Sigmoid colon (tissue), 7 donors: Measurements from ENCODE around the gene ATP8A1. TPM values are rescaled to one million over a fixed set of nuclear protein-coding genes. Genes with fewer than 3 reads are reported as not detected.
A peak's percentile ranks its signal among the peaks of the same experiment; 100 is the strongest.
"Not testable (repeated sequence)": the region's sequence is repeated elsewhere in the genome, so short reads cannot be mapped to it uniquely, and the experiment has no call there.

Source experiments
- DNase-seq: peaks from one replicate; pipeline ENCODE4 v3.0.0-alpha.2; 2019
- H3K27ac ChIP-seq, 4 donors: fragments of 200-600 bp; sonication (generic); one replicate each; pipeline ENCODE4 v1.5.1; 2016 to 2019; ENCODE audit warnings: mild to moderate bottlenecking in 1 of 4
- H3K27me3 ChIP-seq, 3 donors: fragments of 200-600 bp; sonication (generic); one replicate each; pipeline ENCODE4 v1.5.1; 2019; ENCODE audit warnings: mild to moderate bottlenecking in 1 of 3
- H3K36me3 ChIP-seq, 4 donors: fragments of 200-600 bp; sonication (generic); one replicate each; pipeline ENCODE4 v1.5.1; 2016 to 2019
- H3K4me1 ChIP-seq, 4 donors: fragments of 200-600 bp; sonication (generic); one replicate each; pipeline ENCODE4 v1.5.1; 2017 to 2019
- H3K4me3 ChIP-seq, 4 donors: fragments of 200-600 bp; sonication (generic); one replicate each; pipeline ENCODE4 v1.5.1; 2017 to 2019; ENCODE audit warnings: mild to moderate bottlenecking in 2 of 4, moderate library complexity in 1 of 4
- H3K9me3 ChIP-seq, 4 donors: fragments of 200-600 bp in 3 of 4; sonication (generic) in 3 of 4; one replicate each; pipeline versions ENCODE4 v1.5.1 to v1.6.1; 2013 to 2019
- EP300 ChIP-seq, 4 donors: sonication (generic); formaldehyde crosslinking; IDR thresholded peaks; one replicate each; pipeline ENCODE4 v1.6.1; 2017; ENCODE audit warnings: antibody characterized with exemption in 4 of 4
- POLR2A ChIP-seq, 2 donors: fragments of 450-650 bp; IDR thresholded peaks; one replicate each; pipeline ENCODE4 v1.6.1; 2016; ENCODE audit warnings: antibody characterized with exemption in 2 of 2, mild to moderate bottlenecking in 2 of 2, moderate library complexity in 2 of 2
- POLR2AphosphoS5 ChIP-seq, 4 donors: sonication (generic); formaldehyde crosslinking; IDR thresholded peaks; one replicate each; pipeline ENCODE4 v1.6.1; 2017; ENCODE audit warnings: antibody characterized with exemption in 4 of 4
- WGBS, 2 donors: extraction: QIAGEN DNeasy Blood & Tissue Kit; methylation state at CpG; one replicate each; pipeline ENCODE4 v1.1.7; 2013; 5-methylcytosine and 5-hydroxymethylcytosine counted together
- intact Hi-C: fragments of 100-400 bp; cut with DNase I; formaldehyde crosslinking; loops from one replicate; pipeline ENCODE4 v1.15.1; 2023
- polyA plus RNA-seq, 3 donors: library from polyadenylated mRNA; stranded (reverse); fragments of 200-250 nt; gene quantifications; one replicate each; pipeline ENCODE4 v1.2.3, GENCODE V29; 2013
- total RNA-seq, 4 donors: library from RNA; depleted of rRNA; stranded (reverse); fragments of >200 nt; gene quantifications; one replicate each; pipeline ENCODE4 v1.1.0, GENCODE V29; 2016
- TF ChIP-seq, protein P1 (sequence below), 4 experiments: fragments of 450-650 bp in 3 of 4; fragments of 200-600 bp in 1 of 4; IDR thresholded peaks; one replicate each; pipeline ENCODE4 v1.5.1; 2016 to 2019; ENCODE audit warnings: antibody characterized with exemption in 4 of 4, mild to moderate bottlenecking in 3 of 4, moderate library complexity in 2 of 4
- donor health status: healthy with polysubstance abuse.
- donor health status: Bipolar disorder and iron deficiency.
- donor health status: healthy.

ATP8A1 gene
- total and polyA plus RNA-seq, 7 donors = 2.4 to 19.3 (median 14.5) TPM

DNA sequence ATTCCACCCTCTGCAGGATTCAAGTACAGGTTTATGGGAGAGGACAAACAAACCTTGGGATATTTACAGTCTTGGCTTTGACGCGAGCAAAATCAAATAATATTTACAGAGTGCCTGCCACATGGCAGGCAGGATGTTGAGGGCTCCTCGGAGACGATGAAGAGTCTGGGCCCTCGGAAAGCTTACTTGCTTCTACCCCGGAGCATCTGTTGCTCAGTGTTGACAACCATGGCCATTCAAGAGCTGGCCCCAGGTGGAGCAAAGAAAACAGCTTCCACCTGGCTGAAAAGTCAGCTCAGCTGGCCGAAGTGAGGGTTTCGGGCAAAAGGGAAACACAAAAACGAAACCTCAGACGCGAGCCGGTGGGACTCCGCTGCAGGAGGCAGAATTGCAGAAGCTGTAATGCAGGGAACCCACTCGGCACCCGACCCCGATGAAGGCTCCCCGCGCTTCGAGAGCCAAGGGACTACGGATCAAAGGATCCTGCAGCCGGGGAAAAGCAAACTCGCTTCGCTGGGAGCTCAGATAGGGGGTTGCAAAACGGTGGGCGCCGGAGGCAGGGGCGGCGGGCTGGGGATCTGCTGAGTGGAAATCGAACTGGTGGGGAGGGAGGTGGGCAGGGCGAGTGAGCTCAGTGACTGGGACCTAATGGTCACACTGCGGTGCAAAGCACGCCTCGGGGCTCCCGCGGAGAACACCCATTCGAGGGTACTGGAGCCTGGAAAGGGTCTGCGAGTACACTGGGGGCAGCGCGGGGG, 805 bp downstream of the ATP8A1 start:
- peak; percentile 66 for DNase-seq

DNA sequence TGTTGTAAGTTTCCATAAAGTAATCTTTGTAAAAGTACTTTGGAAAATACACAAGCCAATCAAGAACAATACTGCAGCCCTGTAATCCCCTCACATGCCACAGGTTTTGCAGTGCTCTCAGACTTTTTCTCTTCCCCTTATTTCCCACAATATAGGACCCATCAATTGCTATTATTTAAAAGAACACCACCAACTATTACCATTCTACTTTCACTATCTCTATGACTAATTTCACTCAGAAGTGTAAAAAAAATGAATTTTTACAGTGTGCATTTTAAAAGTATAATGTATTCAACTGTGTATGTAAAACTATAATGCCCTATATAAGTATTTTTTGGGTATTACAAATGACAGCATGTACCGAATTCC, 1.7 kb downstream of the ATP8A1 start:
- Histone ChIP-seq H3K27me3 (no peaks in the 10 kb centered on the region), H3K36me3 (no peaks in the 10 kb centered on the region), H3K9me3 (no peaks in the 10 kb centered on the region), H3K27ac (peak overlapping the region; percentile 83 to 87 (median 86)), H3K4me1 (peaks cover 0 to 35% (median 25%) of the 10 kb centered on the region in 4 donors), H3K4me3 (peak overlapping the region in 2 of 4 donors; percentile 86 to 89)
- no peak for DNase-seq
- intact Hi-C loops = no loop called here
- WGBS, 2 donors = 41 to 54% methylated on average over 1 of the region's 1 CpG
- TF ChIP-seq POLR2A (IDR thresholded peaks at IDR 0.05) (no peak), EP300 (IDR thresholded peaks at IDR 0.05) (no peak), POLR2AphosphoS5 (IDR thresholded peaks at IDR 0.05) (no peak)
- TF ChIP-seq, protein P1, sequence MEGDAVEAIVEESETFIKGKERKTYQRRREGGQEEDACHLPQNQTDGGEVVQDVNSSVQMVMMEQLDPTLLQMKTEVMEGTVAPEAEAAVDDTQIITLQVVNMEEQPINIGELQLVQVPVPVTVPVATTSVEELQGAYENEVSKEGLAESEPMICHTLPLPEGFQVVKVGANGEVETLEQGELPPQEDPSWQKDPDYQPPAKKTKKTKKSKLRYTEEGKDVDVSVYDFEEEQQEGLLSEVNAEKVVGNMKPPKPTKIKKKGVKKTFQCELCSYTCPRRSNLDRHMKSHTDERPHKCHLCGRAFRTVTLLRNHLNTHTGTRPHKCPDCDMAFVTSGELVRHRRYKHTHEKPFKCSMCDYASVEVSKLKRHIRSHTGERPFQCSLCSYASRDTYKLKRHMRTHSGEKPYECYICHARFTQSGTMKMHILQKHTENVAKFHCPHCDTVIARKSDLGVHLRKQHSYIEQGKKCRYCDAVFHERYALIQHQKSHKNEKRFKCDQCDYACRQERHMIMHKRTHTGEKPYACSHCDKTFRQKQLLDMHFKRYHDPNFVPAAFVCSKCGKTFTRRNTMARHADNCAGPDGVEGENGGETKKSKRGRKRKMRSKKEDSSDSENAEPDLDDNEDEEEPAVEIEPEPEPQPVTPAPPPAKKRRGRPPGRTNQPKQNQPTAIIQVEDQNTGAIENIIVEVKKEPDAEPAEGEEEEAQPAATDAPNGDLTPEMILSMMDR (IDR thresholded peaks at IDR 0.05) = no peak

More for the DNA sequence above, 805 bp downstream of the ATP8A1 start:
- Histone ChIP-seq H3K4me3 (peak overlapping the region; percentile 62 to 91 (median 88)), H3K9me3 (no peaks in the 10 kb centered on the region), H3K27me3 (no peaks in the 10 kb centered on the region), H3K4me1 (peaks cover 0 to 35% (median 25%) of the 10 kb centered on the region in 4 donors), H3K27ac (peak overlapping the region; percentile 83 to 87 (median 86)), H3K36me3 (no peaks in the 10 kb centered on the region)
- 1% methylated on average over 39 of the region's 39 CpGs for WGBS, 2 donors
- intact Hi-C loops = loop anchor here (2.0 kb wide), 1 partner anchor 87 kb away; no protein-coding TSS in a partner anchor
- no peak for TF ChIP-seq EP300 (IDR thresholded peaks at IDR 0.05)
- no peak for TF ChIP-seq POLR2AphosphoS5 (IDR thresholded peaks at IDR 0.05)
- TF ChIP-seq, protein P1 (IDR thresholded peaks at IDR 0.05) = no peak
- no peak for TF ChIP-seq POLR2A (IDR thresholded peaks at IDR 0.05)

DNA sequence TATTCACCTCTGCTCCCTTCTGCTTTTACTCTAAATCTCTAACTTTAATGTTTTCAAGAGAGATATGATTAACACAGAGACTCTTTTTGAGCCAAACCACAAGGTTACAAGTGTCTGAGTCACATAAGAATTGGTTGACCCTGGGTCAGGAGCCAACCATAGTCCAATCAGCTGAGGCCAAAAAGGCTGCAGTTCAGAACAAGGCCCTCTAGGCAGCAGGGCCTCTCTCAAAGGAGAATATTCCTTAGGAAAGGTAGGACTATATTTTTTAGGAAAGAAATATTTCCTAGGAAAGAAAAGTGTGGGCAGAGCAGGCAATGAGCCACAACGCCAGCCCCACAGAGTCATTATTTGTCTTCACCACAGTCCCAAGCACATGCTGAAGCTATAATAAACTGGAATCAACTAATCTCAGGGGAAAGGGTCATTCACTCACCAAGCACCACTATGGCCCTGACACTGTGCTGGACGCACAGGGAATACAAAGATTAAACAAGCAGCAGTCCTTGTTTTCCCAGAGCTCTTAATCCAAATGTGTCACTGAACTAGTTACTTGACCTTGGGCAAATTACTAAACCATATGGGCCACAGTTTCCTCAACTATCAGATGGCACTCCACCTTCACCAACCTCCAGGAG, 2.2 kb downstream of the ATP8A1 start:
- WGBS, 2 donors = 21 to 46% methylated on average over 2 of the region's 2 CpGs
- Histone ChIP-seq H3K9me3 (no peaks in the 10 kb centered on the region), H3K36me3 (no peaks in the 10 kb centered on the region), H3K4me1 (peaks cover 0 to 35% (median 25%) of the 10 kb centered on the region in 4 donors), H3K4me3 (no peak overlapping the region), H3K27ac (peak overlapping the region in 3 of 4 donors; percentile 32 to 87 (median 83)), H3K27me3 (no peaks in the 10 kb centered on the region)
- intact Hi-C loops = no loop called here
- TF ChIP-seq, protein P1 (IDR thresholded peaks at IDR 0.05) = no peak
- TF ChIP-seq POLR2AphosphoS5 (IDR thresholded peaks at IDR 0.05) (no peak), POLR2A (IDR thresholded peaks at IDR 0.05) (no peak), EP300 (IDR thresholded peaks at IDR 0.05) (no peak)
- DNase-seq = no peak

DNA sequence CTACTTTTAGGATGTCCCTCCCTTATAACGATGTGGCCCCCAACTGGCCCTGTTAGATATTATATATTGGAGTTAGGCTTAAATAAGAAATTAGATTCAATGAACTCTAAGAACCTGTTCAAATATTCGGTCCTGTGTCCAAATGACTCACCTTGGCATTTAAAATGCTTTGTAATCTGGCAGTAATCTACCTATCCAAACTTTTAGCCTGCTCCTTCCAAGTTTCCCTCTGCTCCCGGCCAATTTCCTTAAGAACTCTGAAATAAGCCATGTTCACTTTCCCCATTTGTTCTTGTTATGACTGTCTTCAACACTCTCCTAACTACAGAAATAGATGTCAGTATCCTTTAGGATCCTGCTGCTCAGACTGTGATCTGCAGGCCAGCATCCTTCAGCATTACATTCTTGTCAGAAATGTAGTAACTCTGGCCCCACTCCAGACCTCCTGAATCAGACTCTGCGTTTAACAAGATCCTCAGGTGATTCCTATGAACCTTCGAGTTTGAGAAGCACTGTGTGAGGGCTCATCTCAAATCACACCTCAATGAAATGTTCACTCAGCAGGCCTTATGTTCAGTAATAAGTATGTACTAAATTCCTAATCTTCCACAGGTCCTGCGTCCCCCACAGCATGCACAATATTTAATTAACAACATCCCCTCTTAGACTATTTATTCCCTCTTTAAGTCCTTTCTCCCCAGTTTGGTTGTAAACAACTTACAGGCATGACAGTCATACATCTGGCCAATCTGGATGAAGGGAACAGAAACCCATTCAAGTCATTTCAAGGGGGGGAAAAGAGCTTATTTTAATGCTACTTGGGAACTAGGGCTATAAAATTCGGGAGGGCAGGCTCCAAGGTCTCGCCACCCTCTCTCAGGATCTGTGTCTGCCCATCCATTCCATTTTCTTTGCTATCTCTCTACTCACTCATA, 3.0 kb downstream of the ATP8A1 start:
- Histone ChIP-seq H3K4me1 (peaks cover 0 to 35% (median 25%) of the 10 kb centered on the region in 4 donors), H3K4me3 (no peak overlapping the region), H3K9me3 (no peaks in the 10 kb centered on the region), H3K36me3 (no peaks in the 10 kb centered on the region), H3K27ac (peak overlapping the region in 3 of 4 donors; percentile 16 to 87 (median 83)), H3K27me3 (no peaks in the 10 kb centered on the region)
- DNase-seq = no peak
- 70 to 80% methylated on average over 8 of the region's 8 CpGs for WGBS, 2 donors
- intact Hi-C loops = no loop called here
- TF ChIP-seq POLR2AphosphoS5 (IDR thresholded peaks at IDR 0.05) (no peak), EP300 (IDR thresholded peaks at IDR 0.05) (no peak), POLR2A (IDR thresholded peaks at IDR 0.05) (no peak)
- TF ChIP-seq, protein P1 (IDR thresholded peaks at IDR 0.05) = no peak

GRCh38 chr4:42652529-42653231, 4.2 kb downstream of the ATP8A1 start:
- H3K27ac ChIP-seq, H3K9me3 ChIP-seq, H3K4me3 ChIP-seq, intact Hi-C loops, H3K27me3 ChIP-seq, DNase-seq, H3K36me3 ChIP-seq: not testable (repeated sequence)
- peaks cover 0 to 25% (median 17%) of the 10 kb centered on the region in 4 donors for H3K4me1 ChIP-seq
- WGBS, 2 donors = 88 to 94% methylated on average over 10 of the region's 10 CpGs
